ENCODE results near the gene COPE. TPM values are rescaled to one million over a fixed set of nuclear protein-coding genes. Genes with fewer than 3 reads are reported as not detected.
"Not testable (repeated sequence)": the region's sequence is repeated elsewhere in the genome, so short reads cannot be mapped to it uniquely, and the experiment has no call there.

The COPE gene
- polyA plus RNA-seq, 1 donor = 89.5 TPM

- DNase-seq = no peak
These were observed 8.3 kb downstream of the COPE start for GRCh38 chr19:18910801-18911436.

GRCh38 chr19:18910010-18910409 is 9.2 kb downstream of the COPE start:
- no peak for DNase-seq

GRCh38 chr19:18908917-18909619 is 10.1 kb downstream of the COPE start:
- DNase-seq = no peak

- no peak for DNase-seq
These were observed 12.3 kb downstream of the COPE start for GRCh38 chr19:18906605-18907519.

GRCh38 chr19:18905513-18906236 is 13.5 kb downstream of the COPE start:
- no peak for DNase-seq

- no peak for DNase-seq
These were observed 14.1 kb downstream of the COPE start for GRCh38 chr19:18905058-18905456.

- no peak for DNase-seq
These were observed 14.7 kb downstream of the COPE start for GRCh38 chr19:18904334-18905057.

- no peak for DNase-seq
These were observed 15.8 kb downstream of the COPE start for GRCh38 chr19:18903156-18904037.

GRCh38 chr19:18902519-18902918 is 16.7 kb downstream of the COPE start:
- not testable (repeated sequence) for DNase-seq

- no peak for DNase-seq
These were observed 17.7 kb downstream of the COPE start for GRCh38 chr19:18901491-18901890.

- no peak for DNase-seq
These were observed 18.3 kb downstream of the COPE start for GRCh38 chr19:18900700-18901481.

GRCh38 chr19:18899624-18900560 is 19.3 kb downstream of the COPE start:
- DNase-seq = no peak

- no peak for DNase-seq
These were observed 20.4 kb downstream of the COPE start for GRCh38 chr19:18898607-18899408.

- DNase-seq = no peak
These were observed 21.0 kb downstream of the COPE start for GRCh38 chr19:18898081-18898606.

- no peak for DNase-seq
These were observed 21.8 kb downstream of the COPE start for GRCh38 chr19:18897094-18898029.

- DNase-seq = no peak
These were observed 22.8 kb downstream of the COPE start for GRCh38 chr19:18896421-18896841.
